Erythroblast (primary cell): ENCODE measurements around the gene AP5Z1.

Source experiments
- GATA1 ChIP-seq: IDR thresholded peaks from 2 replicates; pipeline ENCODE4 v1.6.1; 2011; ENCODE audit warnings: low read depth, mild to moderate bottlenecking, control low read depth, low read length, moderate library complexity
- POLR2A ChIP-seq: IDR thresholded peaks from 2 replicates; pipeline ENCODE4 v1.6.1; 2011; ENCODE audit warnings: mild to moderate bottlenecking, low read length

DNA sequence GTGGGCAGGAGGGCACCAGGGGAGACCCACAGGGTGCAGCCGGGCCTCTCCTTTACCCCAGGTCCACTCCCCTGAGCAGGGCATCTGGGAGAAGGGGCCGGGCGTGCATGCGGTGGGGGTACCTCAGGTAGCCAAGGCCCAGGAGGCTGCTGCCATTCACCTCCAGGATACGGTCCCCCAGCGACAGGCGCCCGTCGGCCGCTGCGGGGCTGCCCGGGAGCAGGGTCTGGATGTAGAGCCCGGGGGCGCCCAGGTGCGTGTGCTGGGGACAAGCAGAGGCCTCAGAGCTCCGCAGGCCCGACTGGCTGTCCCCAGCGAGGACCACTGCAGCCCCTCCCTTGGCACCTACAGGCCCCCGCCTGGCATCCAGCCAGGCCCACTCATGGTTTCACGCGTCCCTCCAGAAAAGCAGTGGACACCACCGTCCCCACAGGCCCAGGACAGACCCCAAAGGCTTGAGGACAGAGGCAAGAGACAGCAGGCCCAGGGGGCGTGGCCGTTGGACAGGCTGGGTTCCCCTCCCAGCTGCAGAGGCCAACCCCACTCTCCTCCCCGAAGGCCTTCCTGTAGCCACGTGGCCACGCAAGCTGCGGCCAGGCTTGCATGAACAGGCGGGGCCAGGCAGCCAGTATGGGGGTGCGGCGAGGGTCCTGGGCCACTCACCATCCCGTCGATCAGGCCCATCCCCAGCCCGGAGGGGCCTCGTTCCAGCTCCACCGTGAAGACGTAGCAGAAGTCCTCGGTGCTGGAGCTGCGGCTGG lies 24.3 kb downstream of the AP5Z1 start:
- TF ChIP-seq POLR2A (no peak), GATA1 (no peak)
